Neuronal stem cell (in vitro differentiated cells): ENCODE data around the gene TNFRSF12A.

Experiments
- DNase-seq: peaks from one replicate; pipeline ENCODE4 v3.0.0-alpha.2; 2013; ENCODE audit warnings: low spot score
- H2AFZ ChIP-seq: one replicate; pipeline ENCODE4 v1.6.1; 2013; ENCODE audit warnings: mild to moderate bottlenecking, low read length, inconsistent platforms
- H2AK5ac ChIP-seq: 2 replicates; pipeline ENCODE4 v1.6.1; 2013; ENCODE audit warnings: low read depth, mild to moderate bottlenecking, inconsistent platforms, low read length, moderate library complexity, mixed read lengths
- H2BK120ac ChIP-seq: 2 replicates; pipeline ENCODE4 v1.6.1; 2013; ENCODE audit warnings: low read depth, mild to moderate bottlenecking, inconsistent platforms, low read length, moderate library complexity, mixed read lengths
- H2BK12ac ChIP-seq: one replicate; pipeline ENCODE4 v1.6.1; 2013; ENCODE audit warnings: low read length, inconsistent platforms
- H2BK15ac ChIP-seq: 2 replicates; pipeline ENCODE4 v1.6.1; 2013; ENCODE audit warnings: mild to moderate bottlenecking, low read length, inconsistent platforms, mixed read lengths
- H2BK5ac ChIP-seq: one replicate; pipeline ENCODE4 v1.6.1; 2013; ENCODE audit warnings: inconsistent platforms, mild to moderate bottlenecking, low read length, moderate library complexity
- H3K14ac ChIP-seq: one replicate; pipeline ENCODE4 v1.6.1; 2013; ENCODE audit warnings: low read length, inconsistent platforms
- H3K18ac ChIP-seq: 2 replicates; pipeline ENCODE4 v1.6.1; 2013; ENCODE audit warnings: low read length, inconsistent platforms
- H3K23ac ChIP-seq: 2 replicates; pipeline ENCODE4 v1.6.1; 2013; ENCODE audit warnings: low read depth, mild to moderate bottlenecking, mixed read lengths, low read length, inconsistent platforms; ENCODE audit not compliant: poor library complexity
- H3K27ac ChIP-seq: replicated peaks from 3 replicates; pipeline ENCODE4 v1.5.1; 2013; ENCODE audit warnings: low read length, inconsistent platforms
- H3K27me3 ChIP-seq, 3 experiments: 2 replicates each; pipeline ENCODE4 v1.6.1; 2013; ENCODE audit warnings: low read length in 3 of 3, mild to moderate bottlenecking in 2 of 3, inconsistent platforms in 1 of 3, low read depth in 1 of 3, mixed read lengths in 1 of 3, moderate library complexity in 1 of 3; ENCODE audit not compliant: control insufficient read depth in 3 of 3, insufficient read depth in 3 of 3
- H3K36me3 ChIP-seq, 2 donors: replicated peaks in 1 of 2; 2 replicates each; pipeline ENCODE4 v1.6.1; 2013; ENCODE audit warnings: low read length in 2 of 2; ENCODE audit not compliant: control insufficient read depth in 2 of 2, insufficient read depth in 2 of 2
- H3K4ac ChIP-seq: 2 replicates; pipeline ENCODE4 v1.6.1; 2013; ENCODE audit warnings: inconsistent platforms, mild to moderate bottlenecking, low read length, moderate library complexity
- H3K4me1 ChIP-seq, 2 donors: 1 replicate in 1 of 2; 2 replicates in 1 of 2; pipeline ENCODE4 v1.6.1; 2013; ENCODE audit warnings: low read length in 2 of 2, low read depth in 1 of 2; ENCODE audit not compliant: control insufficient read depth in 2 of 2, insufficient read depth in 1 of 2
- H3K4me2 ChIP-seq: one replicate; pipeline ENCODE4 v1.6.1; 2013; ENCODE audit warnings: mild to moderate bottlenecking, low read length, inconsistent platforms; ENCODE audit not compliant: insufficient read depth, poor library complexity, severe bottlenecking
- H3K4me3 ChIP-seq, 2 donors: 2 replicates each; pipeline ENCODE4 v1.5.1; 2013; ENCODE audit warnings: low read length in 2 of 2, mild to moderate bottlenecking in 2 of 2, inconsistent platforms in 1 of 2, moderate library complexity in 1 of 2
- H3K79me1 ChIP-seq: one replicate; pipeline ENCODE4 v1.6.1; 2013; ENCODE audit warnings: low read depth, mild to moderate bottlenecking, inconsistent platforms, low read length, moderate library complexity
- H3K9ac ChIP-seq: one replicate; pipeline ENCODE4 v1.6.1; 2013; ENCODE audit warnings: mild to moderate bottlenecking, low read depth, low read length, inconsistent platforms; ENCODE audit not compliant: poor library complexity
- H3K9me3 ChIP-seq, 2 donors: replicated peaks in 1 of 2; 2 replicates each; pipeline versions ENCODE3 to v1.6.1; 2013; ENCODE audit warnings: low read length in 2 of 2, mild to moderate bottlenecking in 2 of 2, inconsistent platforms in 1 of 2, low read depth in 1 of 2, mixed read lengths in 1 of 2, moderate library complexity in 1 of 2; ENCODE audit not compliant: control insufficient read depth in 2 of 2, insufficient read depth in 1 of 2
- H4K8ac ChIP-seq: one replicate; pipeline ENCODE4 v1.6.1; 2013; ENCODE audit warnings: low read depth, mild to moderate bottlenecking, inconsistent platforms, low read length, moderate library complexity
- H4K91ac ChIP-seq: one replicate; pipeline ENCODE4 v1.6.1; 2013; ENCODE audit warnings: low read length, low read depth, mild to moderate bottlenecking, inconsistent platforms; ENCODE audit not compliant: poor library complexity
- WGBS, 2 donors: extraction: QIAGEN DNeasy Blood & Tissue Kit; methylation state at CpG; one replicate each; pipeline ENCODE4 v1.1.7; 2013; ENCODE audit warnings: missing lambda C conversion rate in 2 of 2, mixed read lengths in 1 of 2; ENCODE audit not compliant: insufficient read length in 2 of 2, insufficient replicate concordance in 1 of 2; ENCODE audit errors: extremely low coverage in 2 of 2; 5-methylcytosine and 5-hydroxymethylcytosine counted together

Gene TNFRSF12A

DNA sequence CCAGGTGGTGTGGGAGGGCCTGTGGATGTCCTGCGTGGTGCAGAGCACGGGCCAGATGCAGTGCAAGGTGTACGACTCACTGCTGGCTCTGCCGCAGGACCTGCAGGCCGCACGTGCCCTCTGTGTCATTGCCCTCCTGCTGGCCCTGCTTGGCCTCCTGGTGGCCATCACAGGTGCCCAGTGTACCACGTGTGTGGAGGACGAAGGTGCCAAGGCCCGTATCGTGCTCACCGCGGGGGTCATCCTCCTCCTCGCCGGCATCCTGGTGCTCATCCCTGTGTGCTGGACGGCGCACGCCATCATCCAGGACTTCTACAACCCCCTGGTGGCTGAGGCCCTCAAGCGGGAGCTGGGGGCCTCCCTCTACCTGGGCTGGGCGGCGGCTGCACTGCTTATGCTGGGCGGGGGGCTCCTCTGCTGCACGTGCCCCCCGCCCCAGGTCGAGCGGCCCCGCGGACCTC is 6.6 kb upstream of the TNFRSF12A start:
- Histone ChIP-seq H3K4me1 (peaks cover 14 to 16% of the 10 kb centered on the region in 2 donors), H2AFZ (no peak overlapping the region), H3K9me3 (no peaks in the 10 kb centered on the region), H3K9ac (peak overlapping the region; percentile 44), H3K14ac (peak overlapping the region; percentile 89), H2BK120ac (peak overlapping the region; percentile 31), H2BK15ac (peak overlapping the region; percentile 49), H4K8ac (no peak overlapping the region), H3K36me3 (no peaks in the 10 kb centered on the region), H2BK5ac (peak overlapping the region; percentile 82), H3K27ac (no peak overlapping the region), H3K18ac (peak overlapping the region; percentile 80), H2BK12ac (peak overlapping the region; percentile 58), H3K23ac (peak overlapping the region; percentile 97), H3K4me3 (peak overlapping the region in 1 of 2 donors; percentile 15), H3K4me2 (no peak overlapping the region), H2AK5ac (peak overlapping the region; percentile 90), H4K91ac (peak overlapping the region; percentile 30), H3K79me1 (peaks cover 3% of the 10 kb centered on the region), H3K4ac (peak overlapping the region; percentile 66), H3K27me3 (peaks cover 13 to 75% (median 54%) of the 10 kb centered on the region in 3 experiments)
- no CpG with 5 or more reads among the region's 27 CpGs for WGBS, 2 donors
- no peak for DNase-seq

DNA sequence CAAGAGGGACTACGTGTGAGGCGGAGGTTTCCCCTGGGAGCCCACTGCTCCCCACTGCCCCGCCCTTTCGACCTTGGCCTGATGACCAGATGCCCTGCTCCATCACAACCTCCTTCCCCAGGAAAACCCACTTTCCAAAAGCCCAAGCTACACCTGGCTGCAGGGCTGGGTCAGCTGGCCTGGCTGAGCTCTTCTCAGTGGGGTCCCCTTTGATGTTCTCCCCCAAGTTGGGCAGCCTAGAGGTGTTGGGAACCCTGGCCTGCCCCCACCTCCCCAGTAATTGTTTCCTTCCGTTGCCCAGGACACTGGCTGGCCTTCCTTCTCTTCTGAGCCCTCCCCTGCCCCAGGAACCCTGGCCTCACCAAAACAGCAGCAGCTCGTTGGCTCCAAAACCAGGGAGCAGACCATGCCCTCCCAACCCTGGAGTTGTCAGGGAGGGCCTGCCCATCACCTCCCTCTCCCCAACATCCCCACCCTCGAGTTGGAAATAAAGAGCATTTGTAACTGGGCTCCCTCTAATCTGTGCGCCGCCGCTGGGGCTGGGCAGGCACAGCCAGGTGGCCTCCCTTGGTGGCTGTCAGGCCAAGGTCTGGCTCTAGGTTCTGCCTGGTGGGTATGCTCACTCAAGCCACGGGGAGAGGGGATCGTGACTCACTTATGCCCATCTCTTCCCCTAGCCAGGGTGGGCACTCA is 6.0 kb upstream of the TNFRSF12A start:
- DNase-seq, result no peak
- Histone ChIP-seq H3K9ac (no peak overlapping the region), H2BK120ac (peak overlapping the region; percentile 31), H3K27me3 (peaks cover 9 to 75% (median 47%) of the 10 kb centered on the region in 3 experiments), H3K23ac (peak overlapping the region; percentile 97), H3K14ac (no peak overlapping the region), H2BK12ac (no peak overlapping the region), H3K9me3 (no peaks in the 10 kb centered on the region), H3K36me3 (no peaks in the 10 kb centered on the region), H3K79me1 (peaks cover 3% of the 10 kb centered on the region), H4K91ac (no peak overlapping the region), H2BK5ac (peak overlapping the region; percentile 82), H3K4me3 (no peak overlapping the region), H3K18ac (peak overlapping the region; percentile 64), H3K4me2 (no peak overlapping the region), H2BK15ac (peak overlapping the region; percentile 81), H2AK5ac (peak overlapping the region; percentile 90), H4K8ac (no peak overlapping the region), H3K4ac (no peak overlapping the region), H3K27ac (no peak overlapping the region), H2AFZ (no peak overlapping the region), H3K4me1 (peaks cover 11 to 14% of the 10 kb centered on the region in 2 donors)
- no CpG with 5 or more reads among the region's 12 CpGs for WGBS, 2 donors

GRCh38 chr16:3014971-3015370 is 5.2 kb upstream of the TNFRSF12A start:
- peaks cover 5 to 14% of the 10 kb centered on the region in 2 donors for H3K4me1 ChIP-seq

GRCh38 chr16:3015865-3016521 is 4.2 kb upstream of the TNFRSF12A start:
- Histone ChIP-seq H2AFZ (no peak overlapping the region), H3K4me1 (peaks cover 2 to 13% of the 10 kb centered on the region in 2 donors), H3K4me2 (no peak overlapping the region), H3K14ac (no peak overlapping the region), H3K4me3 (no peak overlapping the region), H3K9ac (no peak overlapping the region), H3K36me3 (no peaks in the 10 kb centered on the region), H2BK5ac (no peak overlapping the region), H3K79me1 (peaks cover 6% of the 10 kb centered on the region), H2BK12ac (peak overlapping the region; percentile 84), H3K4ac (no peak overlapping the region), H2BK120ac (no peak overlapping the region), H3K23ac (no peak overlapping the region), H2BK15ac (no peak overlapping the region), H3K18ac (peak overlapping the region; percentile 22), H2AK5ac (no peak overlapping the region), H4K91ac (no peak overlapping the region), H3K27ac (no peak overlapping the region), H3K9me3 (no peaks in the 10 kb centered on the region), H3K27me3 (peaks cover 9 to 60% (median 35%) of the 10 kb centered on the region in 3 experiments), H4K8ac (no peak overlapping the region)
- no CpG with 5 or more reads among the region's 13 CpGs for WGBS, 2 donors
- no peak for DNase-seq

More at GRCh38 chr16:3014971-3015370, 5.2 kb upstream of the TNFRSF12A start:
- no peak overlapping the region for H2BK15ac ChIP-seq
- H2AK5ac ChIP-seq, result peak overlapping the region; percentile 46
- no peak overlapping the region for H3K27ac ChIP-seq
- no peak overlapping the region for H3K4me3 ChIP-seq
- no peak overlapping the region for H3K23ac ChIP-seq
- H2BK12ac ChIP-seq, result no peak overlapping the region
- H3K79me1 ChIP-seq, result peaks cover 6% of the 10 kb centered on the region
- H3K18ac ChIP-seq, result no peak overlapping the region
- no peak overlapping the region for H3K9ac ChIP-seq
- no peak overlapping the region for H3K4ac ChIP-seq
- no peak overlapping the region for H4K91ac ChIP-seq
- no peak overlapping the region for H3K14ac ChIP-seq
- whole genome bisulfite sequencing, 2 donors, result no CpG with 5 or more reads among the region's 6 CpGs
- H2AFZ ChIP-seq, result no peak overlapping the region
- H4K8ac ChIP-seq, result no peak overlapping the region
- no peaks in the 10 kb centered on the region for H3K36me3 ChIP-seq
- H3K27me3 ChIP-seq, result peaks cover 9 to 68% (median 40%) of the 10 kb centered on the region in 3 experiments
- no peak overlapping the region for H3K4me2 ChIP-seq
- no peak overlapping the region for H2BK5ac ChIP-seq
- no peak overlapping the region for H2BK120ac ChIP-seq
- H3K9me3 ChIP-seq, result no peaks in the 10 kb centered on the region
- DNase-seq, result no peak
